ENCODE results near the gene ROCK2.

The ROCK2 gene

DNA sequence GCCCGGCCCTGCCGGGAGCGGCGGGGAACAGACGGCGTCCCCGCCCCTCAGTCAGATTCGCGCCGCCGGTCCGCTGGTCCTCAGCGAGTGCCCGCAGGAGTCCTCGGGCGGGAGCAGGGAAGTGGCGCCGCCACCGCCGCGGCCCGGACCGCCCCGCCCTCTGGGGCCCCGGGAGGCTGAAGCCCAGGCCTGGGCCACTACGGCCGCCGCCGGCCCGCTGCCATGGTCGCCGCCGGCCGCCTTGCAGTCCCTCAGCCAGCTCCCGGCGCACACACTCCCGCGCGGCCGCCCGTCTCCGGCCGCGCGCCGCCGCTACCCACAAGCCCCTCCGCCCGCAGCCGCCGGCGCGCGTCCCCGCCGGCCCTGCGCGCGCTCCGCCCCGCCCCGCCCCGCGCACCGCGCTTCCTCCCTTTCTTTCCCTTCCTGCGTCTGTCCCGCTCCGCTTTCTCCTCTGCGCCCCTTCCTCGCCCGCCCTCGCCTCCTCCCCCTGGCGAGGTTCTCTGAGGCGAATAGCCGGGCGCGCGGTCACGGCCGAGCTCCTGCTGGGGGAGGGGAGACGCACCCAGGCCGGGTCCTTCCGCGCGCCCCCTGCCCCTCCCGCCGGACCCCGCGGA lies at the start of gene ROCK2:
Gene ROCK2, minus strand, starts transcription at position 295 of the 614 bp plus-strand sequence. CDS start 500 bp downstream, outside the sequence.
- peak; percentile 73 for DNase-seq (ENCODE audit: low spot score)

DNA sequence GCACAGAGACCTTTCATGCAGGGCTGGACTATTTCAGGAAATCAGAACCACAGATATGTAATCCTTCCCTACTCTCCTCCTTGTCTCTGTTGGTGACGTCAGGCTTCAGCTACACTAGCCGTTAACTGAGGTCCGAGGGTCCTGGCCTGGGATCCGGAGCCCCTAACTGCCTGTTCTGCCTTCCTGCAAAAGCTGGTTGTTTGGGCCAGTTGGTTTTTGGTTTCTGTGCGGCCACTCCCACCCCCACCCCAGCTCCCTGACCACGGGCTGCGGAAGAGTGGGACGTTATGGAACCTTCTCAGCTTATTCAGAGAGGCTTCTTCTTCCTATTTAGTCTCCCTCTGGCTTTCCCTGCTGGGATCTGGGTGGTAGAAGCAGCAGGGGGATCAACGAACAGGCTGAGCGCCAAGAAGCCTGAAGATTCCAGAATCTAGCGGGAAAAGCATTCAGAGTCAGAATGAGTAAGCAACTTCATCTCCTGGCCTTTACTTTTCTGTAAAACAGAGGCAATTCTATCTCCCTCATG lies 49.3 kb upstream of the ROCK2 start:
- DNase-seq (ENCODE audit: low spot score): no peak

DNA sequence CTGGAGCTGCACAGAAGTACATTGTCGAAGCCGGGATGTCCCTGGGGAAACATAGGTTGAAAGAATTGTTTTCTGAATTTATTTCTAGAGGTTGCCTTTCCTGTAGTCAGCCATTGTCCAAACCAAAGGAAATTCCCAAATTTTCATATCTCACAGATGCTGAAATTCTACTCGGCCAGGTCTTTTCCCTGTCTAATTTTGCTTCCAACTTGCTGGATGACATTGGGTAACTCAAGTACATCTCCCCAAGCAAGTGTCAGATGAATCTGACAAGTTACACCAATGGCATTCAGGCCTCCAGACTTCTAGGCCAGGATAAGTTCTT lies 47.5 kb upstream of the ROCK2 start:
- no peak for DNase-seq (ENCODE audit: low spot score)

DNA sequence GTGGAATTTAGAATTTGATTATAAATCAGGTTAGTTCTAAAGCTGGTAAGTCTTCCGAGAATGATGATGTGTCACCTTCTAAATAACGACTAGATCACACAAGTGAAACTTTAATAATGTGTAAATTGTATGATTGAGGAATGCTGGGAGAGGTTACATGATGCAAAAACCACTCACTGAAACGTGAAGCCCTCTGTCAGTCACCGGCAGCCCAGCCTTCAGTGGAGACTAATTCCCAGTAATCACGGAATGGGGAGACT lies 45.9 kb upstream of the ROCK2 start:
- no peak for DNase-seq (ENCODE audit: low spot score)

DNA sequence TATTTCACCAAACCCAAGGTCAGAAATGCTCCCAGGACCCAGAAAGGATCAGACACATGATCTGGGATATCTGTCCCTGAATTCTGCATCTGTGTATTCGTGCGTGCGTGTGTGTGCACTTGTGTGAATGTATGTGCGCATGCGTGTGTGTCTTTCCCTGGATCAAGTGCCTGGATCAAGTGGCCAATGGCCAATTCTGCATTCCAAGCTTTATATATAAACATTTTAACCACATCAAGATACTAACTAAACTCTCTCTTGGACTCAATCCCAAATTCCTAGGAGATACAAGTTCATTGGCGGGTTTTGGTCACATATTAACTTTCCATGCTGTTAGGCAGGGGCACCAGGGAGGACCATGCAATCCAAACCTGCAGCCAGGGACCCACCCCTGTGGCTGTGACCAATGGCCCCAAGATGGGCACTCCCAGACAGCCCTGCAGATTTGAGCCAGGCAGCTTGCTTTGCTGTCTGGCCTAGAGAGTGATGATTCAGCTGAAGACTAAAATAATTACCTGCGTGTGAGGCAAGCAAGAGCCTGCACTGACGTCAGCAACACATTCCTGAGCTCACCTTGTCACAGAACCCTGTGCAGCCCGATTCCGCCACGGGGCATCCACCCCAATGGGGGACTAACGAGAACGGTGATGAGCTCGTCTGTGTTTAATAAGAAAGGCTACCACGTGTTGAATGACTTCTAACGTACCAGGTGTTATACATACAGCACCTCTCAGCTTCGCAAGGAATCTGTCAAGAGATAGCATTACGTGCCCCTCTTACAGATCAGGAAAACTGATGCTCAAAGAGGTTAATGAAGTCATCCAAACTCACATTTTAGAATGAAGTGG lies 45.3 kb upstream of the ROCK2 start:
- DNase-seq (ENCODE audit: low spot score): no peak

DNA sequence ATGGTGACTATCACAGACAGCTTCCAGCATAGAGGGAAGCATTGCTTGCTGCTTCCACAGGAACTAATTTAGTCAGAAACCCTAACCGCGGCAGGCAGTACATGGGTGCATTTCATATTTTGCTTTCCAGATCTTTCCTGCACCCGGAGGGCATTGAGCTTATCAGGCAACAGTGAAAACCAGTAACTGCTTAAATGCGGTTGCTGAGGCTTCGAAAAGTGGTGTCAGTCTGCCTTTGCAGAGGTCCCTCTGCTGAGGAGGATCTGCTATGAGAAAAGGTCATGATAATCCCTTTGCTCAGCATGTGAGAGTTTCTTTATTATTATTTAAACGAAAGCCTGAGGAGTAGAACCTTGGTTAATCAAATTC lies 44.6 kb upstream of the ROCK2 start:
- no peak for DNase-seq (ENCODE audit: low spot score)

DNA sequence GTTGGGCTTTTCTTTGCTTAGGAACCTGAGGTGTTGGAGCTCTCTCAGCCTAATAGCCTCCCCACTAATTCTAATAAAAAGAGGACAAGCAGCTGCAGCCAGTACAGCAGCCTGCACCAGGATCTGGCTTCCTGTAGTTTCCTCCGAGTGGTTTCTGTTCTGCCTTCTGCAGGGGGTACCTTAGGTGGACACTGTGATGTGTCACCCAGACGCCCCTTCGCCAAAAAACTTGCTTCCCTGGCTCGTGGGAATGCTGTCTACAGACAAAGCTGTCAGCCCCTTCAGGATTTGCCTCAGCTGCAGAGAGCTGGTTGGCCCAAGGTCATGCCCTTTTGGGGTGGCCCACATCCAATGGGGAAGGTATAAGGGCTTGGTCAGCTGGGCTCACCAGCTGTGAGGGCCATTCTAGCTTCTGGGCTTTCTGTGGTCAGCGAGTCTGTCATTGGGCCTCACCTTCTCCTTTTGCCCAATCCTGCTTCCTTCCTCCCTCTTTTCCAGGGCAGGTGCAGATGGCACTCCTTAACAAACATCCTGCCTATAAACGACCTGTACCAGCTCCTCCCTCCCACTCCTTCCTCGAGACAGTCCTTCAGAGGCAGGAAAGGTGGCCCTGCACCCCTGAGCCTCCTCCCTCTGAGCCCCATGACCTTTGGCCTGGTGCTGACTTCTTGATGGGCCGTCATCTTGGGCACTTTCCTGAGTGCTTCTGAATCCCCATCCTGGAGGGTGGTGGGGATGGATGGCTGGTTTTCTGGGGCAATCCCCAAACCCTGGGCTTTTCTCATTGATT lies 44.0 kb upstream of the ROCK2 start:
- DNase-seq (ENCODE audit: low spot score): no peak

DNA sequence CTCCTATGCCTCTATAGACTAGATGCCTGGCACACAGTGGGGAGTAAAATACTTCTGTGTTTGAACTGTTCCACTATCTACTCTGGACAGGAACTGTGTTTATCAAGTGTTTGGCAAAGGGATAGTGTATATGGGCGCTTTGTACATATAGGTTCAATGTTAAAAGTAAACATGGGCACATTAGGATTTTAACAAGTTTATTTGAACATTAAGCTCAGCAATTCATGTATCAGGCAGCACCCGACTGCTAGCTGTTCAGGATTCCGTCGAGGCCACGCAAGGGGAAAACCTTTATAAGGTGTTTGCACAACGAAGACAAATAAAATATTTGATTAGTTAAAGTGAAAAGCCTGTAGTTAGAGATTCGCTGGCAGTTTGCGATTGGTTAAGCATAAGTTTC lies 43.4 kb upstream of the ROCK2 start:
- DNase-seq (ENCODE audit: low spot score): no peak

DNA sequence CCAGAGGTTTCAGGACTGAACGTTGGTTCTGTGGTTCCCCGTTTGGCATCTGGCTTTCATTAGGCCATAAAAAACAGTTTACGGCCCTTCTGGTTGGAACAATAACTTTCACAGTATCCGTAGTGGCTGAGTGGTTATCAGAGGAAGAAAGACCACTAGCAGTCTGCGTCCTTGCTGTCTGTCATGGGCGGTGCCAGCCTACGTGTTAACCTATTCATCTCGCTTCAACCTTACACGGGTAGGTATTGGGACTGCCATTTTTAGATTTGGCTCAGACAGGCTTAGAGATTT lies 42.6 kb upstream of the ROCK2 start:
- DNase-seq (ENCODE audit: low spot score): no peak

DNA sequence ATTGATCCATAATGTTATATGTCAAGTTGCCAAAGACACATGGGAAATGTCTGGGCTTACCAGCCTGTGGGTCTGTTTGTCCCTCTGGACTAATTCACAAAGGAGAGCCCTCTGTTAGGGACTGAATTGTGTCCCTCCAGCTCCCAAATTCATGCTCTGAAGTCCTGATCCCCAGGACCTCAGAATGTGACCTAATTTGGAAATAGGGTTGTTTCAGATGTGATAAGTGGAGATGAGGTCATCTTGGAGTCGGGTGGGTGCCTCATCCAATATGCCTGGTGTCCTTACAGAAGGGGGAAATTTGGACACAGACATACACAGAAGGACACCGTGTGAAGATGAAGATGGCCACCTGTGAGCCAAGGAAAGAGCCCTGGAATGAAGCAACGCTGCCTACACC lies 41.4 kb upstream of the ROCK2 start:
- no peak for DNase-seq (ENCODE audit: low spot score)

DNA sequence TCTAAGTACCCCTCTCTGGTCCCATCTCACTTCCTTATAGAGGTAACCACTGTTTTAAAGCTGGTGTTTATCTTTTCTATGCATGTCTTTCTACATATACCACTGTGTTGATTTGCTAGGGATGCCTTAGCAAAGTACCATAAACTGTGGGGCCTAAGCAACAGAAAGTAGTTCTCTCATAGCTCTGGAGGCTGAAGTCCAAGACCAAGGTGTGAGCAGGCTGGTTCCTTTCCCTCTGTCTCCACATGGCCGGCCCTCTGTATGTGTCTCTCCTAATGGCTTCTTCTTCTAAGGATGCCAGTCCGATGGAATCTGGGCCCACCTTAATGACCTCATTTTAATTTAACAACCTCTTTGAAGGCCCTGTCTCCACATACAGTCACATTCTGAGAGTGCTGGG lies 40.8 kb upstream of the ROCK2 start:
- no peak for DNase-seq (ENCODE audit: low spot score)

DNA sequence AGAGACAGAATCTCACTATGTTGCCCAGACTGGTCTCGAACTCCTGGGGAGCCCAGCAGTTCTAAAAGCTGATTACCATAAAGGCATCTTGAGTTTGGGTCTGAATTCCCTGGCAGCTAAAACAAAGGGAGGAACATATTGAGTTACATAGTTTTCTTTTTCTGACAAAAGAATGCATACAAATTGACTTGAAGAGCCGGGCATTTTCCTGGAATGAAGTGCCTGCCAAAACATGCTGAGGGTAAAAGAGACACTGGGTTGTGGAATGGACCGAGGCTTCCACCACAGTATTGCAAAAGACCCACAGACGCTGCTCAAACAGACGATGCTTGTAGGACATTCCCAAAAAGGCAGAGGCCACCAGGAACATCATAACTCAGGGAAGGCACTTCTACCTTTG lies 35.1 kb upstream of the ROCK2 start:
- DNase-seq (ENCODE audit: low spot score): no peak

DNA sequence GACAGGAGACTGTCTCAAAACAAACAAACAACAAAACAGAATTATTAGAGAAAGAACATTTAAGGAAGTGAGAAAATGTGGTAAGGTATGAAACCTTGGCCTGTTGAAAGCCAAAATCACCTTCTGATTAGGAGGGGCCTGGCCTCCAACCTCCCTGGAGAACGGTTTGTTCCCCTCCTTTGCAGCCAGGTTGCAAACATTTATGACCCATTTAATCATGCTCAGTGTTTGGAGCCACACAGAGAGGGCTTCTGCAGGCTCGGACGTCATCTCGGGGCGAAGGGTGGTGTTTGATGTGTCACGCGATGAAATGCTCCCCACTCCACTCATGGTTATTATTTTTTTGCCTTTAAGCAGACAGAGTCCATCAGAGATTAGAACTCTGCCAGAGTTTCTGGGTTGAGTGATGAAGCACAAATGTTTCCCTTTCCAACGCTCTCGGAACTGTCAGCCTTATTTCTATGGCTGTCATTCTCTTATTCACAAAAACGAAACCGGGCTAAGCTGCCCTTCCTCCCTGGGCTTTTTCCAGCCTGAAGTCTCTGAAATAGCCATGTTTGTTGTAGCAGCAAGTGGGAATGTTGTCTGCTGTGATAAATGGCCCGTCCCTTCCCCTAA lies 33.6 kb upstream of the ROCK2 start:
- no peak for DNase-seq (ENCODE audit: low spot score)

DNA sequence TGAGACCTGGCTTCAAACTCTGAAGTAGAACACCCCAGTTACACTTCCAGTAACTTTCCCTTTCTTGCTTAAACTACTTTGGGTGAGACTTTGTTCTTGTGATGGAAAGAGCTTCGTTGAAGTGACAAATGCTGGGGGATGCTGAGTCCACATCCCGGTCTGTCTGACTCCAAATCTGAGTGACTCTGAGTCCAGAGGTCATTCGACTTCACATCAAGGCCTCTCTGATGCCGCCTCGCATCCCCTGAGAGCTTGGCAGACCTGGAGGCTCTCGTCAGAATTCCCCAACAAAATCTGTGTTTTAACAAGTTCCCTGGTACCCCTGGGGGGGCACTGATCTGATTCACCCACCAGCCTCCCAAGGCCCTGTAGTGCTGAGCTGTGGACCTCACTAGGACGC lies 31.6 kb upstream of the ROCK2 start:
- DNase-seq (ENCODE audit: low spot score): no peak

DNA sequence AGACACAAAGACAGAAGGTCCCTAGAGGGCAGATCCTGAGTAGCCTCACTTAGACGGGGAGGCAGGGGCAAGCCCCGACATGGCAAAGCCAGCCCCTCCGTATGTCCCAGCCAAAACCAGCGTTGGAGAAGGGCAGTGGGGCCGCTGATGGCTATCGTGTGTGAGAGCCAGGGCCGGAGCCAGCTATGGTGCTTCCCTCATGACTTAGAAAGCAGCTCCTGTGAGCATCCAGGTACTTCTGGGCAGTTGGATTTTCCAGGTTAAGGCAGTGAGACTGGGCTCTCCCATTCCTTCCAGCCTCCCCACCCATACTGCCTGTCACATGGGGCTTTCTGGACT lies 31.2 kb upstream of the ROCK2 start:
- no peak for DNase-seq (ENCODE audit: low spot score)

DNA sequence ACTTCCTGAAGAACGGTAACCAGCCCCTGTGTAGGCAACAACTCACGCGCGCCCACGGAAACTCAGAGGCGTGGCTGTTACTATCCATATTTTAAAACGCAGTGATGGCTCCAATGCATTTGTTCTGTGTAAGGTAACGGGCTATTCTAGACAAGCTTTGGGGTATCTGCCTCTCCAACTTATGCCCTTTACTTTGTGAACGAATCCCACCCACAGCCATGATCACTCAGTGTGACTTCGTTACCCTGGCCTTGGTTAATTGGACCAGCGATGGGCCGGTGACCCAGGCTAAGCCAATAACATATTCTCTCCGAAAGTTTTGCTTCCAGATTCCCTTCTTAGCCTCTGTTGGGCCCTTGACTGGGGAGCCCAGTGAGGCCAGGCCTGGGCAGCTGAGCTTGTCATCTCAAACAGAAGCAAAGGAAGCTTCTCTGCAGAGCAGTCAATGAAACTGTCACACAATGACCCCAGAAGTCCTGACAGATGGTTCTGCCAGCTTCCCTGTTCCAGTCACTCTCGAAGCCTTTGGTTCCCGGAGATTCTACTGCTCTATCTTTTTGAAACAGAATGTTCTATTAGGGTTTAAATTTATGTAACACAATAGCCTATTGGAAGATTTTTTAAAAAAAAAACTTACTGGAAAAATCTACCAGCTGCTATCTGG lies 30.7 kb upstream of the ROCK2 start:
- no peak for DNase-seq (ENCODE audit: low spot score)

DNA sequence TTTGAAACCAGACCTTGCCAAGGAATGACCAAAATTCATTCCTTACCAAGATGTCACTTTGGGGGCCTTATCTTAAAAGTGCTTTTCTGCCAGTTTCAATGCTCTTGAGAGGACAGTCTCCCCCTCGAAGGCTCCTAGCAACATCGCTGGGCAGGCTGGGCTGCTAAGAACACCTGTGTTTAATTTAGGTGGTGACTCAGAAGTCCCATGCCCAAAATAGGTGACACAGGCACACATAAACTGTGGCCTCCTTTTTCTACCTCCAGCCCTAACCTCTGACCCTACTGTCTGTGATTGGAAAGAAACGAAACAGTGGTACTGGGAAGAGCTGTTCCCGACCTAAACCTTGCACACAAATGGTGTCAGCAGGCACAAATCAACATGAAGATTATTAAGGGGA lies 28.7 kb upstream of the ROCK2 start:
- no peak for DNase-seq (ENCODE audit: low spot score)

DNA sequence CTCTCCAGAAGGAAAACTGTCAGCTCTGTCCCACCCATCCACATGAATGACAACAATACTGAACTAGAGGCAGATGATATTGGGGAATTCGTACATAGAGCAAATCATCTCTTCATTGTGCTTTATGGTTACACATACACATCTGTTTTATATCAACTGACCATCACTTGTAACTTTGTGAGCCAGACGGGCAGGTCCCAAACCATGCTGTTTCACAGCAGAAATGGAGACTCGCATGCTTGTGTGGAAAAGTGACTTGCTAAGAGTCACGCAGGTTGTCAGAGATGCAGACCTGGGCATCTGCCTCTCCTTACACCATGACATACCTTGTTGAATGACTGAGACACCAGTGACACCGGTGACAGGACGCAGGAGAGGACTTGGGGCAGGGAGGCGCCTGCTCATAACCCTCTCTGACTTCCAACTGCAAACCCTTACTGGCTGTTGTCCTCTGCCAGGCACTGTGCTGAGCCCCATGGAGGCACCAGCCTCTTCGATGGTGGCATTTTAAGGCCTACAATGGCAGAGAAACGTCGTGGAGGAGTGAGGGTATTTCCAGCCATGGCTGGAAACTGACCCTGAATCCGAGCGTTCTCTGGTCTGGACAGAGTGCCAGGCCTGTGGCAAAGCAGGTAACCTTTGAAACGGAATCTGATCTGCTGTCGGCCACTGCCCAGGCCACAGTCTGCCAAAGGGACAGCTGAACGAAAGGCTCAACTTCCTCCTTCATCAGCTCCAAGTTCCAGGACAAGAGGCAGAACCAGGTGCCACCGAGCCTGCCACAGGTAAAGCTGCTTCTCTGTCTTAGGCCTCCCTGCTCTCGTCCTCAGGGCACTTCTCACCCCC lies 26.9 kb upstream of the ROCK2 start:
- DNase-seq (ENCODE audit: low spot score): no peak

DNA sequence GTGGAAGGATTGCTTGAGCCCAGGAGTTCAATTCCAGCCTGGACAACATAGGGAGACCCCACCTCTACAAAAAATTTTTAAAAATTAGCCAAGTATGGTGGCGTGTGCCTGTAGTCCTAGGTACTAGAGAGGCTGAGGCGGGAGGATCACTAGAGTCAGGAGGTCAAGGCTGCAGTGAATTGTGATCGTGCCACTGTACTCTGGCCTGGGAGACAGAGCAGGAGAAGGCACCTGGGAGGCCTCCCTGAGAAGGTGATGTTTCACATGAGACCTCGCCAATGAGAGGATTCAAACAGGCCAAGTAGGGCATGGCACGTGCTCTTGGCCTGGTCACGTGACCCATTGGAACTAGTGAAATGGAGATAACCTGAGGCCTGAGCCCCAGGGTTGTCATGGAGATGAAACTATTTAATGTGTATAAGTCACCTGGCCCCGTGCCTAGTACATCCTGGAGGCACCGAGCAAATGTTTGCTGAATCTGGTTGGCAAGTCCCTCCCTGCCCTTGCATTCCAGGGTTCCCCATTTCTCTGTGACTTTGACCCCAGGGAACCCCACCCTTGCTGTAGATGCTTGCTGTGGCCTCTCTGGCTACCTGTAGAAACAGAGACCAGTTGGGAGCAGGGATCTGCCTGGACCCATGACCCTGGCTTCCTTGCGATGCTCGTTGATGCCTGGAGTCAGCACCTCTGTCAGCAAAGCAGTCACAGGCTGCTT lies 26.1 kb upstream of the ROCK2 start:
- peak; percentile 59 for DNase-seq (ENCODE audit: low spot score)

DNA sequence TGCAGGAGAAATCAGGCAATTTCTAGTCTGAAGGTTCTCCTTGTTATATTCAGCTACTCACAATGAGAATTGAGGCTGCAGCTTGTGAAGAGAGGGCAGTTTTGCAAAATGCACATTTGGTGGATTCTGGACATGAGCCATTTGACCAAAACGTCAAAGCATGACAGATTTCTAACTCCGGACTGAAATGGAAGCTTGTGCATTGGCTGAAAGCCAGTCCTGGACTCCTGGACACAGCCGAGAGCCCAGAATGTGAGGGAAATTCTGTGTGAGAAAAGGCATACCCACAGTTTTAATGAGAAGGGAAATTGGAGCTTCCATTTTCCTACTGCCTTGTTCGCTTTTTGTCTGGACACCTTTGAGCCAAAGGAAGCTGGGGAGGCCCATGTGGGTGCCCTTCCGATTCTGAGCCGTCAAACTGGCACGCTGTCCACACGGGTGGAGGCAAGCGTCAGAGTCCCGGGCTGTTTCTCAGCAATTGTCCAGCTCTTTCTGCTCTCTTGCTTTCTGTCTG lies 23.7 kb upstream of the ROCK2 start:
- no peak for DNase-seq (ENCODE audit: low spot score)
